Measurements from ENCODE around the gene PALMD. TPM values are rescaled to one million over a fixed set of nuclear protein-coding genes. Genes with fewer than 3 reads are reported as not detected.

The PALMD gene
- polyA plus RNA-seq (2013, experiment 1 of 2; ENCODE audit: insufficient read length): 1.4 TPM
- 1.5 TPM for polyA plus RNA-seq (2013, experiment 2 of 2; ENCODE audit: insufficient read length)

GRCh38 chr1:99645699-99646531, at the start of gene PALMD:
Gene PALMD (plus strand): TSS chr1:99646113. CDS start chr1:99646318, 205 bp downstream.
- DNase-seq: peak; percentile 32

- no peak for DNase-seq
Observed at GRCh38 chr1:99598738-99599411, 47.0 kb upstream of the PALMD start.

- peak; percentile 97 for DNase-seq
Observed at GRCh38 chr1:99599678-99600175, 46.2 kb upstream of the PALMD start.

GRCh38 chr1:99600782-99601181, 45.1 kb upstream of the PALMD start:
- DNase-seq: peak; percentile 72

- no peak for DNase-seq
Observed at GRCh38 chr1:99601208-99601607, 44.7 kb upstream of the PALMD start.

GRCh38 chr1:99601709-99602403, 44.1 kb upstream of the PALMD start:
- no peak for DNase-seq

- DNase-seq: no peak
Observed at GRCh38 chr1:99602404-99602969, 43.4 kb upstream of the PALMD start.

GRCh38 chr1:99603699-99604560, 42.0 kb upstream of the PALMD start:
- DNase-seq: peak; percentile 46

GRCh38 chr1:99606306-99606705, 39.6 kb upstream of the PALMD start:
- DNase-seq: peak; percentile 19

GRCh38 chr1:99607590-99607989, 38.3 kb upstream of the PALMD start:
- no peak for DNase-seq

- DNase-seq: no peak
Observed at GRCh38 chr1:99608058-99608457, 37.9 kb upstream of the PALMD start.

GRCh38 chr1:99613716-99614115, 32.2 kb upstream of the PALMD start:
- DNase-seq: peak; percentile 62

GRCh38 chr1:99614728-99615127, 31.2 kb upstream of the PALMD start:
- peak; percentile 30 for DNase-seq

GRCh38 chr1:99619583-99619982, 26.3 kb upstream of the PALMD start:
- no peak for DNase-seq

- DNase-seq: no peak
Observed at GRCh38 chr1:99621340-99621901, 24.5 kb upstream of the PALMD start.

- no peak for DNase-seq
Observed at GRCh38 chr1:99622702-99623347, 23.1 kb upstream of the PALMD start.

- DNase-seq: peak; percentile 54
Observed at GRCh38 chr1:99623554-99623953, 22.4 kb upstream of the PALMD start.

- DNase-seq: no peak
Observed at GRCh38 chr1:99627615-99628014, 18.3 kb upstream of the PALMD start.

GRCh38 chr1:99629164-99629563, 16.7 kb upstream of the PALMD start:
- DNase-seq: no peak

- DNase-seq: peak; percentile 42
Observed at GRCh38 chr1:99634971-99635624, 10.8 kb upstream of the PALMD start.
